Hindlimb muscle (tissue), 1 donor: Measurements from ENCODE around the gene ABCC8. TPM values are rescaled to one million over a fixed set of nuclear protein-coding genes. Genes with fewer than 3 reads are reported as not detected.
A peak's percentile ranks its signal among the peaks of the same experiment; 100 is the strongest.

Experiments
- DNase-seq: peaks from one replicate; pipeline ENCODE4 v3.0.0-alpha.2; 2013
- polyA plus RNA-seq: library from polyadenylated mRNA; unstranded; fragments of 120-200 nt; gene quantifications from one replicate; pipeline ENCODE4 v1.2.1, GENCODE V29; 2013; ENCODE audit not compliant: insufficient read length

Gene ABCC8
- polyA plus RNA-seq, 1 donor = 3.5 TPM

- no peak for DNase-seq
These were observed 91.2 kb downstream of the ABCC8 start for GRCh38 chr11:17385492-17385891.

GRCh38 chr11:17384002-17384511, 92.6 kb downstream of the ABCC8 start:
- peak; percentile 78 for DNase-seq

GRCh38 chr11:17383461-17383860, 93.2 kb downstream of the ABCC8 start:
- no peak for DNase-seq

GRCh38 chr11:17382046-17382728, 94.5 kb downstream of the ABCC8 start:
- no peak for DNase-seq

- no peak for DNase-seq
These were observed 95.5 kb downstream of the ABCC8 start for GRCh38 chr11:17381156-17381555.

GRCh38 chr11:17379383-17380180, 97.1 kb downstream of the ABCC8 start:
- no peak for DNase-seq

GRCh38 chr11:17378655-17379054, 98.0 kb downstream of the ABCC8 start:
- DNase-seq = no peak

GRCh38 chr11:17376493-17376892, 100.2 kb downstream of the ABCC8 start:
- no peak for DNase-seq

GRCh38 chr11:17375547-17375946, 101.1 kb downstream of the ABCC8 start:
- DNase-seq = no peak

GRCh38 chr11:17371614-17372013, 105.0 kb downstream of the ABCC8 start:
- no peak for DNase-seq

GRCh38 chr11:17369684-17370243, 106.9 kb downstream of the ABCC8 start:
- DNase-seq = no peak

- no peak for DNase-seq
These were observed 107.6 kb downstream of the ABCC8 start for GRCh38 chr11:17369094-17369493.

GRCh38 chr11:17368551-17368950, 108.1 kb downstream of the ABCC8 start:
- DNase-seq = no peak

GRCh38 chr11:17366495-17366894, 110.2 kb downstream of the ABCC8 start:
- no peak for DNase-seq

GRCh38 chr11:17354601-17354991, 122.0 kb downstream of the ABCC8 start:
- DNase-seq = peak; percentile 47

- no peak for DNase-seq
These were observed 122.6 kb downstream of the ABCC8 start for GRCh38 chr11:17353821-17354600.

GRCh38 chr11:17352950-17353820, 123.5 kb downstream of the ABCC8 start:
- peak; percentile 61 for DNase-seq

- DNase-seq = peak; percentile 47
These were observed 125.0 kb downstream of the ABCC8 start, which contains the start of gene NCR3LG1 for GRCh38 chr11:17351510-17352176. NCR3LG1 (plus strand) TSS chr11:17351800; CDS start chr11:17351970, 170 bp downstream.

GRCh38 chr11:17351172-17351509, 125.5 kb downstream of the ABCC8 start:
- no peak for DNase-seq

- no peak for DNase-seq
These were observed 126.0 kb downstream of the ABCC8 start for GRCh38 chr11:17350455-17351171.
